Measurements from ENCODE around the gene ARHGEF19.

DNA sequence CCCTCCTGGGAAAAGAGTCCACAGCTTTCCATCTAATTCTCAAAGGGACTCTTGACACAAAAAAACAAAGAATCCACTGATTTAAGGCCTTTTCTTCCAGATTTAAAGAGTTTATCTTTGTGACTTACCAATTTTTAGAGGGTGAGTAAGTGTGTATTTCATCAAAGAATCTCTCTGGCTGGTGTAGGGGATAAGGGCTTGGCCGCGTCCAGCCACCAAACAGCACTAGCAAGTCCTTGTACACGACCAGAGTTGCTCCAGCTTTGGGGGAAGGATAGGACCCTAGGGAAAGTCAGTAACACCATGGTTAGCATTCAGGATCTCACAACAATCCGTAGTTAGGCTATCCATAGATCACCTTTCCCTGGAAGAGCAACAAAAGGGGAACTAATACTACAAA, 44.0 kb upstream of the ARHGEF19 start:
- TF ChIP-seq EZH2 (IDR thresholded peaks at IDR 0.05; ENCODE audit: borderline replicate concordance, low read depth, low read length): no peak
- no peak for TF ChIP-seq CTCF (IDR thresholded peaks at IDR 0.05 in 2 of 3, conservative IDR thresholded peaks at IDR 0.05 in 1 of 3; ENCODE audit: insufficient read depth in 2 of 3, low read depth in 1 of 3, low read length in 3 of 3)
- TF ChIP-seq ARNT (IDR thresholded peaks at IDR 0.05): no peak
- TF ChIP-seq FOXK2 (conservative IDR thresholded peaks at IDR 0.05 in 1 of 2, IDR thresholded peaks at IDR 0.05 in 1 of 2; ENCODE audit: low read depth in 2 of 2): no peak
- TF ChIP-seq ZNF280A (IDR thresholded peaks at IDR 0.05; ENCODE audit: low read depth, partially characterized antibody): no peak
- no peak for TF ChIP-seq YY1 (IDR thresholded peaks at IDR 0.05; ENCODE audit: borderline replicate concordance in 1 of 3, control insufficient read depth in 1 of 3, extremely low read depth in 1 of 3, insufficient read depth in 3 of 3, insufficient read length in 1 of 3, insufficient replicate concordance in 2 of 3, low read depth in 1 of 3, low read length in 2 of 3)
- TF ChIP-seq SRF (CRISPR knock-in tag; IDR thresholded peaks at IDR 0.05): no peak
- TF ChIP-seq ZNF583 (CRISPR knock-in tag; IDR thresholded peaks at IDR 0.05): no peak
- TF ChIP-seq EP300 (IDR thresholded peaks at IDR 0.05; ENCODE audit: low read length): no peak
- TF ChIP-seq, protein P1, sequence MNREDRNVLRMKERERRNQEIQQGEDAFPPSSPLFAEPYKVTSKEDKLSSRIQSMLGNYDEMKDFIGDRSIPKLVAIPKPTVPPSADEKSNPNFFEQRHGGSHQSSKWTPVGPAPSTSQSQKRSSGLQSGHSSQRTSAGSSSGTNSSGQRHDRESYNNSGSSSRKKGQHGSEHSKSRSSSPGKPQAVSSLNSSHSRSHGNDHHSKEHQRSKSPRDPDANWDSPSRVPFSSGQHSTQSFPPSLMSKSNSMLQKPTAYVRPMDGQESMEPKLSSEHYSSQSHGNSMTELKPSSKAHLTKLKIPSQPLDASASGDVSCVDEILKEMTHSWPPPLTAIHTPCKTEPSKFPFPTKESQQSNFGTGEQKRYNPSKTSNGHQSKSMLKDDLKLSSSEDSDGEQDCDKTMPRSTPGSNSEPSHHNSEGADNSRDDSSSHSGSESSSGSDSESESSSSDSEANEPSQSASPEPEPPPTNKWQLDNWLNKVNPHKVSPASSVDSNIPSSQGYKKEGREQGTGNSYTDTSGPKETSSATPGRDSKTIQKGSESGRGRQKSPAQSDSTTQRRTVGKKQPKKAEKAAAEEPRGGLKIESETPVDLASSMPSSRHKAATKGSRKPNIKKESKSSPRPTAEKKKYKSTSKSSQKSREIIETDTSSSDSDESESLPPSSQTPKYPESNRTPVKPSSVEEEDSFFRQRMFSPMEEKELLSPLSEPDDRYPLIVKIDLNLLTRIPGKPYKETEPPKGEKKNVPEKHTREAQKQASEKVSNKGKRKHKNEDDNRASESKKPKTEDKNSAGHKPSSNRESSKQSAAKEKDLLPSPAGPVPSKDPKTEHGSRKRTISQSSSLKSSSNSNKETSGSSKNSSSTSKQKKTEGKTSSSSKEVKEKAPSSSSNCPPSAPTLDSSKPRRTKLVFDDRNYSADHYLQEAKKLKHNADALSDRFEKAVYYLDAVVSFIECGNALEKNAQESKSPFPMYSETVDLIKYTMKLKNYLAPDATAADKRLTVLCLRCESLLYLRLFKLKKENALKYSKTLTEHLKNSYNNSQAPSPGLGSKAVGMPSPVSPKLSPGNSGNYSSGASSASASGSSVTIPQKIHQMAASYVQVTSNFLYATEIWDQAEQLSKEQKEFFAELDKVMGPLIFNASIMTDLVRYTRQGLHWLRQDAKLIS (CRISPR knock-in tag; IDR thresholded peaks at IDR 0.05): no peak
- no peak for TF ChIP-seq RBFOX2 (IDR thresholded peaks at IDR 0.05; ENCODE audit: low read depth, low read length)
- no peak for TF ChIP-seq PML (IDR thresholded peaks at IDR 0.05; ENCODE audit: low read length)
- TF ChIP-seq STAG1 (CRISPR knock-in tag; IDR thresholded peaks at IDR 0.05; ENCODE audit: borderline replicate concordance): no peak

All from K562 (cell line).